HG03575 (cell line): ENCODE data around the gene NRSN2.
"Not testable (repeated sequence)": the region's sequence is repeated elsewhere in the genome, so short reads cannot be mapped to it uniquely, and the experiment has no call there.

ENCODE experiments used
- ATAC-seq: cut with Tn5 transposase; IDR thresholded peaks from one replicate; pipeline ENCODE4 v1.9.1; 2021; ENCODE audit not compliant: unreplicated experiment, insufficient number of reproducible peaks, low FRiP score; ENCODE audit errors: extremely low read depth

The NRSN2 gene

GRCh38 chr20:324177-325044 is 22.5 kb upstream of the NRSN2 start:
- no peak for ATAC-seq

- peak; percentile 37 for ATAC-seq
Observed at GRCh38 chr20:325045-325888, 21.6 kb upstream of the NRSN2 start, which contains the start of gene SOX12. Gene SOX12 (plus strand): TSS chr20:325552. CDS start chr20:325925, 373 bp downstream.

GRCh38 chr20:325889-326644 is 20.8 kb upstream of the NRSN2 start:
- no peak for ATAC-seq

GRCh38 chr20:326645-327185 is 20.2 kb upstream of the NRSN2 start:
- no peak for ATAC-seq

GRCh38 chr20:327186-328026 is 19.5 kb upstream of the NRSN2 start:
- no peak for ATAC-seq

- ATAC-seq: no peak
Observed at GRCh38 chr20:328027-328974, 18.6 kb upstream of the NRSN2 start.

- ATAC-seq: no peak
Observed at GRCh38 chr20:328975-329695, 17.8 kb upstream of the NRSN2 start.

GRCh38 chr20:329851-330232 is 17.1 kb upstream of the NRSN2 start:
- ATAC-seq: no peak

GRCh38 chr20:330233-331149 is 16.4 kb upstream of the NRSN2 start:
- ATAC-seq: no peak

- no peak for ATAC-seq
Observed at GRCh38 chr20:334578-334977, 12.3 kb upstream of the NRSN2 start.

- ATAC-seq: not testable (repeated sequence)
Observed at GRCh38 chr20:336040-336439, 10.9 kb upstream of the NRSN2 start.

- no peak for ATAC-seq
Observed at GRCh38 chr20:341682-342081, 5.2 kb upstream of the NRSN2 start.

GRCh38 chr20:343107-343506 is 3.8 kb upstream of the NRSN2 start:
- no peak for ATAC-seq

- no peak for ATAC-seq
Observed at GRCh38 chr20:346033-346639, 775 bp upstream of the NRSN2 start.

GRCh38 chr20:347317-347639 is 367 bp downstream of the NRSN2 start:
- no peak for ATAC-seq
